Measurements from ENCODE around the gene PACRG.

Gene PACRG

GRCh38 chr6:162710419-162710818 is 17.4 kb upstream of the PACRG start:
- no peak for DNase-seq (ENCODE audit: low spot score)

- no peak for DNase-seq (ENCODE audit: low spot score)
These were observed 16.8 kb upstream of the PACRG start for GRCh38 chr6:162710936-162711335.

GRCh38 chr6:162711376-162711775 is 16.4 kb upstream of the PACRG start:
- DNase-seq (ENCODE audit: low spot score), result no peak

GRCh38 chr6:162712694-162713093 is 15.1 kb upstream of the PACRG start:
- no peak for DNase-seq (ENCODE audit: low spot score)

GRCh38 chr6:162713974-162714780 is 13.6 kb upstream of the PACRG start:
- no peak for DNase-seq (ENCODE audit: low spot score)

- DNase-seq (ENCODE audit: low spot score), result no peak
These were observed 12.2 kb upstream of the PACRG start for GRCh38 chr6:162715601-162716000.

GRCh38 chr6:162719528-162719927 is 8.2 kb upstream of the PACRG start:
- no peak for DNase-seq (ENCODE audit: low spot score)

- no peak for DNase-seq (ENCODE audit: low spot score)
These were observed 6.4 kb upstream of the PACRG start for GRCh38 chr6:162721404-162721687.

- DNase-seq (ENCODE audit: low spot score), result no peak
These were observed 5.5 kb upstream of the PACRG start for GRCh38 chr6:162722226-162722625.

GRCh38 chr6:162722633-162723032 is 5.1 kb upstream of the PACRG start:
- DNase-seq (ENCODE audit: low spot score), result no peak

- DNase-seq (ENCODE audit: low spot score), result peak; percentile 19
These were observed 840 bp upstream of the PACRG start for GRCh38 chr6:162726947-162727321.

- DNase-seq (ENCODE audit: low spot score), result no peak
These were observed 423 bp downstream of the PACRG start for GRCh38 chr6:162728197-162728596.

- DNase-seq (ENCODE audit: low spot score), result no peak
These were observed 932 bp downstream of the PACRG start for GRCh38 chr6:162728706-162729105.

GRCh38 chr6:162730502-162730901 is 2.7 kb downstream of the PACRG start:
- no peak for DNase-seq (ENCODE audit: low spot score)

- no peak for DNase-seq (ENCODE audit: low spot score)
These were observed 5.7 kb downstream of the PACRG start for GRCh38 chr6:162733489-162733888.

GRCh38 chr6:162736961-162737360 is 9.2 kb downstream of the PACRG start:
- DNase-seq (ENCODE audit: low spot score), result no peak

- no peak for DNase-seq (ENCODE audit: low spot score)
These were observed 23.0 kb downstream of the PACRG start for GRCh38 chr6:162750776-162751175.

- DNase-seq (ENCODE audit: low spot score), result no peak
These were observed 23.6 kb downstream of the PACRG start for GRCh38 chr6:162751211-162751859.

- DNase-seq (ENCODE audit: low spot score), result no peak
These were observed 26.0 kb downstream of the PACRG start for GRCh38 chr6:162753775-162754174.

GRCh38 chr6:162770136-162770535 is 42.4 kb downstream of the PACRG start:
- DNase-seq (ENCODE audit: low spot score), result no peak

GRCh38 chr6:162770955-162771354 is 43.2 kb downstream of the PACRG start:
- DNase-seq (ENCODE audit: low spot score), result no peak

GRCh38 chr6:162772466-162772865 is 44.7 kb downstream of the PACRG start:
- no peak for DNase-seq (ENCODE audit: low spot score)

GRCh38 chr6:162773996-162774395 is 46.2 kb downstream of the PACRG start:
- no peak for DNase-seq (ENCODE audit: low spot score)

- no peak for DNase-seq (ENCODE audit: low spot score)
These were observed 49.3 kb downstream of the PACRG start for GRCh38 chr6:162777091-162777490.
